ENCODE results near the gene NPEPL1.
"Not testable (repeated sequence)": the region's sequence is repeated elsewhere in the genome, so short reads cannot be mapped to it uniquely, and the experiment has no call there.

NPEPL1 gene

DNA sequence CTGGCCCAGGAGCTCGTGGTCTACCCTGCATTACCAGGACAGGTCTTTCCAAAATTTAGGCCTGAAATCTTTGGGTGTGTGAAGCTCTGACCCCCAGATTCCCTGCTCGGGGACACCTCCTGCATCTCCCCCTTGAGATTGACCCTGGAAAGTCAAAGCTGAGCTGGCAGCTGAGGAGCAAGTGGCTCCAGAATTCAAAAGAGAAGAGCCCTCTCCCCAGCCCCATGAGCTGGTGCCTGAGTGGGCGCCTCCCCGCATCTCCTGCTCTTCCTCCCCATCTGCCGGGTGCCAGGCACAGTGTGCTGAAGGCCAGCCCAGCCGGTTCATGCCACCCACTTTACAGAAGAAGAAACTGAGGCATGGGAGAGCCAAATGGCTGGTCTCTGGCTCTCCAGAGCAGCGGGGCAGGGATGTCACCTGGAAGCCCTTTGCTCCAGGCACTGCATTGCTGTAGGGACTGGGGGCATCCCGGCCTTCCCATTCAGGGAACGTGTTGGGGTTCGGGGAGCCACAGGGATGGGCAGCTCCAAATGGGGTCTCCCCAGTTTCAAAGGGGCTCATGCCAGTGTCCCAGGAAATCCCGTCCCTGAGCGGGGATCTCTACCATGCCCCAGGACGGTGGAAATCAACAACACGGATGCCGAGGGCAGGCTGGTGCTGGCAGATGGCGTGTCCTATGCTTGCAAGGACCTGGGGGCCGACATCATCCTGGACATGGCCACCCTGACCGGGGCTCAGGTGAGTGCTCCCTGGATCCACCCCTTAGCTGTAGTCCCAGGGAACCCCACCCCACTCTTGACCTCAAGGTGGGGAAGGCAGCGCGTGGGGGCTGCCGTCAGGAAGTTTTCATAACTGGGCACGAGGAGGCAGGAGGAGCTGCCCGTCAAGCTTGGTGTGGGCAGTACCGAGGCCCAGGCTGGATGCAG is 20.5 kb downstream of the NPEPL1 start:
- no peak for DNase-seq (ENCODE audit: low read depth, low spot score)

DNA sequence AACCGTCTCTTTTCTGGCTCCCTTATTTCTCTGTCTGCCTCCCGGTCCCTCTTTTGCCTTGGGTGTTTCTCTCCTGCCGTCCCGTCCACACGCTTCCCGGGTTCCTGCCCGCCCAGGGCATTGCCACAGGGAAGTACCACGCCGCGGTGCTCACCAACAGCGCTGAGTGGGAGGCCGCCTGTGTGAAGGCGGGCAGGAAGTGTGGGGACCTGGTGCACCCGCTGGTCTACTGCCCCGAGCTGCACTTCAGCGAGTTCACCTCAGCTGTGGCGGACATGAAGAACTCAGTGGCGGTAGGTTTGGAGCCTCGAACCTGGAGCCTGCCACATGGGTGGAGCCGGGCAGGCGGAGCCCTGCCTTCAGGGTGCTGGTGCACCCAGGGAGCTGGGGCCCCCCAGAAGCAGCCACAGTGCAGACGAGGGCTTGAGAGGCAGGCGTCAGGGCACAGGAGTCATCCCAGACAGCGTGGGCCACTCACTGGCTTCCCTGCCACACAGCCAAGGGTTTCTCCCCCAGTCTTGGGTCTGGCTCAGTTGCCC is 21.3 kb downstream of the NPEPL1 start:
- no peak for DNase-seq (ENCODE audit: low read depth, low spot score)

DNA sequence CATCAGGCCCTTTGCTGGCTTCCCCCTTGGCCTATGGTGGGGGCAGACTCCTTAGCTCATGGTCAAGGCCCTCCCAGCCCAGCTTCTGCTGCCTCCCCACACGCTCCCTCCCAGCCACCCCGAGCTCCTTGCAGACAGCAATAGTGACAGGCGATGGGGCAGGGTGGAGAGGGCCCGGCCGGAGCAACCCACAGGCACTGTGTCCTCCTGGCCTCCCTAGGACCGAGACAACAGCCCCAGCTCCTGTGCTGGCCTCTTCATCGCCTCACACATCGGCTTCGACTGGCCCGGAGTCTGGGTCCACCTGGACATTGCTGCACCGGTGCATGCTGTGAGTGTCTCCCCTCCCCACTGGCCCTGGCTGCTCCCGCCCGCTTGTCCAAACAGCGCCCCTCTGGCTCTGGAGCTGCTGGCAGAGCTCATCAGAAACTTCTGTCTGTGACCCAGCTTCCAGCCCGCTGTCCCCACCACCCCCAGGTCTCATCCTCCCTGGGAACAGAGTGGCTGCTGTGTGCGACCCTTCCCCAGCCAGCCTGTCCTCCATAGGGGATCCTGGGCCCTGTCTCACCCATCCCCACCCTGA is 21.8 kb downstream of the NPEPL1 start:
- DNase-seq (ENCODE audit: low read depth, low spot score), result no peak

DNA sequence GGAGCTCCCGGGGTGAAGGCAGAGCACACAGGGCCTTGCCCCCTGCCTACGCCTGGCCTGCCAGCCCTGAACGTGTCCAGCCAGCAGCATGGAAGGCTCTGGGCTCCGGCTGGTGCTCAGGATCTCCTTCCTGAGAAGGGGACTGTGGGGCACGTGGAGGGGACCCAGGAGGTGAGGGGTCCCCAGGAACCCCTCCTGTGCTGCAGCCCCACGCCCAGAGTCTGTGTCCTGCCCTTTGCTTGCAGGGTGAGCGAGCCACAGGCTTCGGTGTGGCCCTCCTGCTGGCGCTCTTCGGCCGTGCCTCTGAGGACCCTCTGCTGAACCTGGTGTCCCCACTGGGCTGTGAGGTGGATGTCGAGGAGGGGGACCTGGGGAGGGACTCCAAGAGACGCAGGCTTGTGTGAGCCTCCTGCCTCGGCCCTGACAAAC is 22.3 kb downstream of the NPEPL1 start:
- no peak for DNase-seq (ENCODE audit: low read depth, low spot score)

DNA sequence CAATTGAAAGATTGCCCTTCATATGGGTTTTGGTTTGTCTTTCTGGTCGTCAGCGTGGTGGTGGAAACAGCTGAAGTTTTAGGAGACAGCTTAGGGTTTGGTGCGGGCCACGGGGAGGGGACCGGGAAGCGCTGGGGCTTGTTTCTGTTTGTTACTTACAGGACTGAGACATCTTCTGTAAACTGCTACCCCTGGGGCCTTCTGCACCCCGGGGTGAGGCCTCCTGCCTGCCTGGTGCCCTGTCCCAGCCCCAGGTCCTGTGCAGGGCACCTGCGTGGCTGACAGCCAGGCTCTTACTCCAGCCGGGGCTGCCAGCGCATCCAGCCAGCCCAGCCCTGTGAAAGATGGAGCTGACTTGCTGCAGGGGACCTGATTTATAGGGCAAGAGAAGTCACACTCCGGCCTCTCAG is 22.8 kb downstream of the NPEPL1 start:
- no peak for DNase-seq (ENCODE audit: low read depth, low spot score)

DNA sequence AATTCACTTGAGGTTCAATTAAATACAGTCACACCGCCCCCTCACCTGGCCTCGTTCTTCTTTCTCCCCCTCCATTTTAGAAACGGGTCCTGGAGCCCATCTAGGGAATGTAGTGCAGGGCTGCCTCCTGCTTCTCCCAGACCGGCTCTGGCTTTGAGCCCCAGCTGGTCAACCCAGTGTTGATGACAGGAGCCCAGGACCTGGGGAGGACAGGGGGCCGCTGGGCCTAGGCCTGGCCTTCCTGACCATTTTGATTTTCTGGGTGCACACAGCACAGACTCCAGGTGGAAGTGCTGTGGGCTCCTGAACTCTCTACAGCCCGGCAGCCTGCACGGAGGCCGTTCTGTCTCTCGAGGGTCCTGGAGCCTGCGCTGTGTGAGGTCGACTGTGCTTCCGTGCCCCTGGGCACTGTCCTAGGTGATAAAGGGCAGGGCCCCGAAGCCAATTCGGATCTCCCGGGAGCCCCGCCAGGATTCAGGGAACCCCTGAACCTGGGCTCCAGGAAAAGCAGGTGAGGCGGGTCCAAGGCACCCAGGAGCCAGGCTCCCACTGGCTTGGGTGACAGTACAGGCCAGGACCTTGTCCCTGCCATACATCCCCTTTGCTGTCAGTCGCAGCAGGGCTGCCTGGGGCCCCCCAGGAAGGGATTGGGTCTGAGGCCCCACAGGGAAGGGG is 23.3 kb downstream of the NPEPL1 start:
- no peak for DNase-seq (ENCODE audit: low read depth, low spot score)

DNA sequence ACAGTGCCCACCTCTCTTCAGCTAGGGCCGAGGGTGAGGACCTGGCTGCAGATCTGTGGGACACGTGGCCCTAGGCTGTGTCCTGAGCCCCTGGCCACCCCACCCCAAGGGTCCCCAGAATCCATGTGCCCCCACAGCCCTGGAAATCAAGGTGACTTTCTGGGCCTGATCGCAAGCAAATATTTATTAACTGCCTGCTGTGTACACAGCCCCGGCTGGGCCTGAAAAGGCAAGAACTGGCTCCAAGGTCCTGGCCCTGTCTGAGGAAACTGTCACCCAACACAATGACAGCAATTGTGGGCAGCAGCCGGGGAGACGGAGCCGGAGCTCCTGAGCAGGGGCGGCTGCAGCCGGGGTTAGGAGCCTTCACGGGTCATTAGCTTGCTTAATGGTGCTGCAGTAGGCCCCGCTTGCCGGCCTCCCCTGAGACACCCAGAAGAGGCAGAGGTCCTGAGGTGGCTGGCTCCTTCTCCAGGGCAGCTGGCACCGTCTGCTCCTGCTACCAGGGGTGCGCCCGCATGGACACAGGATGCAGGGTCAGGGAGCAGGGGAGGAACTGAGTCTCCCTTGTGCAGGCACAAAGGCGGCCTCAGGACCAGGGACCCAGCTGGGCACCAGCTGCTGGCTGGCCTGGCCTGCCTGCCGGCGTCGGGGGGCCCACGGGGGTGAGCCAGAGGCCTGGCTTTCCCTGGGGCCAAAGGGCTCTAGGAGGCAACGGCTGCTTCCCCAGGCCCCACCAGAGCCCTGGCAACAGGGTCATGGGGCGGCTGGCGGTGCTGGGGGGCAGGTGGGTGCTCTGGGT is 24.1 kb downstream of the NPEPL1 start:
- no peak for DNase-seq (ENCODE audit: low read depth, low spot score)

DNA sequence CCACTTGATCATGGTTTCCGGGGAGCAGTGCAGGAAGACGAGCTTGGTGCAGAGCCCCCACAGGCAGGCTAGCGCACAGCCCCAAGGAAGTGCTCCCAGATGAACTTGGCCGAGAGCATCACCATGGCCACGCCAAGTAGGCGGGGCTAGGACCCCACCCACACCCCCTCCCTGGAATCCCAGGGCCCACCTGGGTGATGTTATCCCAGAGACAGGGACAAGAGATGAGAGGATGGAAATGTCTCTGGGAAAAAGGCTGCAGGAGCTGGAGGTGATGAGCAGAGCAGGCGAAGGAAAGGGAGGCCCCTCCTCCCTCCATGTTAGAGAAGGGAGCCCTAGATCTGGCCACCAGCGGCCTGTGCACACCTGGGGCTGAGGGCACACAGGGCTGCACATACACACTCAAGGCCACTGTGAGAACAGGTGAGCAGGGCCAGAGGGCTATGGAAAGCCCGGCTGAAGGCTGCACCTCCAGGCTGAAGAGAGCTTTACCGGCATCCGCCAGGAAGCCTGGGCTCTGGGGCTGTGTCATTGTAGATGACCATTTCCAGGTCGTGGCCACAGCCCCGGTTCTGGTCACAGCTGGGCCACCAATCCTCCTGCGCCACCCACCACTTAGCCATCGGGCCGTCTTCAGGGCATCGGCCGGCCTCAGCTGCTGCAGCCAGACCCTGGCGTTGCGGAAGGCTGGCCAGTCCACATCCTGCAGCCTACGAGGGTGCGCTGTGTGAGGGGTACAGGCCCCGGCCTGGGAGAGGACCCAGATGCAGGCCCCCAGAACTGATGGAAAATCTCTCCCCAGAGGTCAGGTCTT is 24.9 kb downstream of the NPEPL1 start:
- DNase-seq (ENCODE audit: low read depth, low spot score), result no peak

DNA sequence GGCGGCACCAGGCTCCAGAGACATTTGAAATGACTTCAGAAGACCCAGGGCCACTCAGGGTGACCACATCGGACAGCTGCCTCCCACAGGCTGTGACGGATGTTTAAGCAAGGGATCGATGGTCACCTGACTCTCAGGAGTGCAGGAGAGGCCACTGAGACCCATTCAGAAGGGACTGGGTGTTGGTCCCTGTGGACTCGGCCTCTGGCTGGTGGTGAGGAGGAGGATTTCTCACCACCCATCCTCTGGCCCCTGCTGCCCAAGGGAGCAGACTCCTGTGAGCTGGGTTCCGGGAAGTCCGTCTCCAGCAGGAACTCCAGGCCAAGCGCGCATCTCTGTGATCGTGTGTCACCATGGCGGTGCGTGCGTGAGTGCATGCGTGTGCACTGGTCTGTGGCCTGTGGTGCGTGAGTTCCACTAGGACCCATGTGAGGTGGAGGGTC is 25.5 kb downstream of the NPEPL1 start:
- DNase-seq (ENCODE audit: low read depth, low spot score), result no peak

DNA sequence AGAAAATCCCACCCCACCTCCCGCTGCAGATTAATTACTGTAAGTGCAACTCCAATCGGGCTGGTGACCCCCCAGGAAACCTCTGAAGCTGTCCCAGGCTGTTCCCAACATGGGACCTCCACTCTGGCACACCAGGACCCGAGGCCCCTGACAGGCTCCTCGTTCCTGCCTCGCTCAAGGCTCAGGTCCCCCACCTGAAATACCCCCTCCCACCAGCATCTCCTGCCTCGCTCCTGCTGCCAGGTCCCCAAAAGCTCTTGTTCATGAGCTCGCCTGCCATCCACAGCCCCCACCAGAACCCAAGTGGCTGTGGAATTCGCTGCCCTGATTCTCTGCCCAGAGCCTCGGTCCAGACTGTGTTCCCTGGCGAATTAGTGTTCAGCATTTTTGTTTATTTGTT is 26.1 kb downstream of the NPEPL1 start:
- no peak for DNase-seq (ENCODE audit: low read depth, low spot score)

DNA sequence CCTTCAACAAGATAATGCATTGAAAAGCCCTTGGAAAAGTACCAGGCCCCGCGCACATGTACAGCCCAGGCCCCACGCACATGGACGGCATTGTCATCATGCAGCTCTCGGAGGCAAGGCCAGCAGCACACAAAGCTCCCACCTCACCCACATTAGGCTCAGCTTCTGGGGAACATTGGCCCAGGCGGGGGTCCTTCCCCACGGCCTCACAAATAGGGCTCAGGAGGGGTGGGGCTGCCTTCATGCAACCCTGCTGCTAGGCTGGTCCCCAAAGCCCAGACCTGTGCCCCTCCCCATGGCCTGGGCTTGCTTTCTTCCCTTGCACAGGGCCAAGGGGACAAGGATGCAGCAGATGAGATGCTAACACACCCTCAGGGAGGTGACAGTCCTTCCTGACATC is 26.7 kb downstream of the NPEPL1 start:
- no peak for DNase-seq (ENCODE audit: low read depth, low spot score)

DNA sequence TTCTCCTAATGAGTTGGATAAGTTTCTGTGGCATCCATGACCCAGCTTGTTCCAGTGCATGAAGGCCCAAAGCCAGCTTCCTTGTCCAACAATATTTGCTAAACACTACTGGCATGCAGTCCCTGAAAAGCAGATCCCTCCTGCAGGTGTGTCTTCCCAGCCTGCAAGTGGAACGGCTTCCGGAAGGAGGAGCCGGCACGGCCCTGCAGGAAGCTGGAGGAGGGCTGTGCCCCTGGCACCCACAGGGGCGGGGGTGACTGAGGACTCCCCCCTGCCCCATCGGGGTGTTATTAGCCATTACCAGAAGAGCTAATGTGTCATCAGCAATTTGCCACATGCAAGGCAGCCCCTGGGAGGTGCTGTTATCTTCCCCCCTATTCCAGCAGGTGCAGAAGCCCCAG is 27.4 kb downstream of the NPEPL1 start:
- DNase-seq (ENCODE audit: low read depth, low spot score), result no peak

DNA sequence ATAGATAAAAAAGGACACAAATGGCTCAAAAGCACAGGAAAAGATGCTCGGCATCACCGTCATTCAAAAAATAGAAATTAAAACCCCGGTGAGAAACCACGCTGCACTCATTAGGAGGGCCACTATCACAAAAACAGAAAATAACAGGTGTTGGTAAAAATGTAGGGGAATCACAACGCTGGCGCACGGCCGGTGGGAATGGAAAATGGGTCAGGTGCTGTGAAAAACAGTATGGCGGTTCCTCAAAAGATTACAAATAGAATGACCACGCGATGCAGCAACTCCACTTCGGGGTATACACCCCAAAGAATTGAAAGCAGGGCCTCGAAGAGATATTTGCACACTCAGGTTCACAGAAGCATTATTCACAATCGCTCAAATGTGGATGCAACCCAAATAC is 28.3 kb downstream of the NPEPL1 start:
- DNase-seq (ENCODE audit: low read depth, low spot score), result no peak

DNA sequence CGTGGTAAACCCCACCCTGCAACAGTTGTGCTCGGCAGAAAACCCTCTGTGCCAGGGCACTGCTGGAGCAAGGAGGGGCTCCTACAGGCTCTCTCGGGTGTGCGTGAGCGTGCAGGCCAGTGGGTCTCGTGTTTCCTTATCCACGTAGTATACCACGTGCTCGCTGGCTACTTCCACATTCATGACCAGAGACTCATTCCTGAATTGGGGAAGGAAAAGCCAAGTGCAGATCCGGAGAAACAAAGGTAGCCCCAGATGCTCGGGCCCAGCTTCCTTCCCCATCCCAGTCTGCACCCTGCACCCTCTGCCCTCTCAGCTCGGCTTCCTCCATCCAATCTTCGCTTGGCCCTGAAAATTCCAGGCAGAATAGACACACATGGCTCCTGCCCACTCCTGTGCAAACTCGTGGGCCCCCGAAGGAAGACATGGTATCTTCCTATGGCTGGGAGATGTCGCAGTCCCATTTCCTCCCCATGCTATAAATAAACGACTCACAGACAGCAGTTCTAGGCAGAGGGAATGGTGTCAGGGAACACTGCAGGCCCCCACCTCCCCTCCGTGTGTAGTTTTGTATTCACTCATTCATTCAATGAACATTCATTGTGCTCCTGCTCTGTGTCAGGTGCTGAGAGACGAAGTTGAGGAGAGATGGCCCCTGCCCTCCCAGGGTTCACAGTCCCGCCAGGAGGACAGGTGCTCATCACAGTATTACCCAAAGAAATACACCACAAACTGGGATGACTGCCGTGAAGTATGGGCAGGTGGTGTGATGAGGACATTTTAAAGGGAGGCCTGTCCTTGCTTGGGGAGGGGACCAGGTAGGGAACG is 29.6 kb downstream of the NPEPL1 start:
- DNase-seq (ENCODE audit: low read depth, low spot score), result no peak

DNA sequence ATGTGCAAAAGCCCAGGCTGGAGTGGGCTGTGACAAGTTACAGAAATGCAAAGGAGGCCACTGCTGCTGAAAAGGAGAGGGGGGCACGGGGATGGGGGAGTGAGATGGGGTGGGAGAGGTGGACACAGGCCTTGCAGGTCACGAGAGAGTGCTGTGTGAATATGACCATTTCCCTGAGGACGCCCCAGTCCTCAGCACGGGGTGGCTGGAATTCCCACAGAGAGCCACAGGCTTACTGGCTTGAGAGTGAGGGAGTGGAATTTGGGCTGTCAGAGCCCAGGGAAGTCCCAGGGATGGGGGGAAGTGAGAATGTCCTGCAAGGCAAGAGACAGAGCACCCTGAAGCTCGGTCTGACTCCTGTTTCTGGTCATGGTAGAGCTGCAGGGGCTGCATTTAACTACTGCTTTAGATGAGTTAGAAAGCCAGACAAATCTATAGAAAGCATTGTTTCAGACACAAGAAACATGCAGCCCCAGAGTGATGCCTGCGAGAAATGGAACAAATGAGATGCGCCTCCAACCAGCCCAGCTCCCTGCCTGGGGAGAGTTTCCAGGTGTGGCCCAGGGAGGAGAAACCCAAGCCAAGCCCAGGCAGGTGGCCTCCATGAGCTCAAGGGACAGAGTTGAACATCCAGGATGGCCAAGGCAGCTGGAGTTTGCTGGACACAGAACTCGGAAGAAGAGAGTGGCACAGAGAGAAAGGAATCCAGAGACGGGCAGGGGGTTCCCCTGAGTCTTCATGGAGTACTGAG is 30.5 kb downstream of the NPEPL1 start:
- no peak for DNase-seq (ENCODE audit: low read depth, low spot score)

DNA sequence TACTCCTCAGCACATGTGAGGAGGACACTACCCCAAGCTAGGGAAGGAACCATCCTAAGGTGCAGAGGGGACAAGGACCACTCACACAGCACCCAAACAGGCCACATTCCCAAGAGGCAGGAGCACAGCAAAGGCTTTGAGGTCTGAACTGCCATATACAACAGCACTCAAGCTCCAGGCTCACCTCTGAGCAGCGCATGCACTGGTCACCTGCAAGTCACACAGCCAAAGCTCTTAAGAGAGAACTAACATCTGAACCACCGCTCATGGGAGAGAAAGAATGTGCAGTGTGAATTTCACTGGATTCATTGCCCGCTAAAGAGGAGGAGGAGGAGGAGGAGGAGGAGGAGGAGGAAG is 31.0 kb downstream of the NPEPL1 start:
- DNase-seq (ENCODE audit: low read depth, low spot score), result no peak

DNA sequence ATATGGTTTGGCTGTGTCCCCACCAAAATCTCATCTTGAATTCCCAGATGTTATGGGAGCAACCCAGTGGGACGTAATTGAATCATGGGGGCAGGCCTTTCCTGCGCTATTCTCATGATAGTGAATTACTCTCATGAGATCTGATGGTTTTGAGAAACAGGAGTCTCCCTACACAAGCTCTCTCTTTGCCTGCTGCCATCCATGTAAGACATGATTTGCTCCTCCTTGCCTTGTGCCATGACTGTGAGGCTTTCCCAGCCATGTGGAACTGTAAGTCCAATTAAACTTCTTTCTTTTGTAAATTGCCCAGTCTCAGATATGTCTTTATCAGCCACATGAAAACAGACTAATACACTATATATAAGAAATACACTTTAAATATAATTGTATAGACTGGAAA is 33.6 kb downstream of the NPEPL1 start:
- not testable (repeated sequence) for DNase-seq (ENCODE audit: low read depth, low spot score)

DNA sequence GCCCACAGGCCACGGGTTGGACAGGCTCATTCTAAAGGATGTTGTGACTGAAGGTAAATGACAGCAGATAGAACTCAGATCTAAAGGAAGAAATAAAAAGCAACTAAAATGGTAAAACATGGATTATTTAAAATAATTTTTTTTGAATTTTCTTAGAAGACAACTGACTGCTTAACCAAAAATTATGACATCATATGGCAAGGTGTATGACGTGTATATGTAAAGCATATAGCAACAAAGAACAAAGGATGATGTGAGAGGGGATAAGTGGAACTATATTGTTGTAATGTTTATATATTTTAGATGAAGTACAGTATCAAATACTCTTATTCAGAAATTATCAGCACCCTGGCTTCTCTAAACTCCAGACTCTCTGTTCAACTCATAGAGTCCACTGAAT is 38.6 kb downstream of the NPEPL1 start:
- no peak for DNase-seq (ENCODE audit: low read depth, low spot score)

DNA sequence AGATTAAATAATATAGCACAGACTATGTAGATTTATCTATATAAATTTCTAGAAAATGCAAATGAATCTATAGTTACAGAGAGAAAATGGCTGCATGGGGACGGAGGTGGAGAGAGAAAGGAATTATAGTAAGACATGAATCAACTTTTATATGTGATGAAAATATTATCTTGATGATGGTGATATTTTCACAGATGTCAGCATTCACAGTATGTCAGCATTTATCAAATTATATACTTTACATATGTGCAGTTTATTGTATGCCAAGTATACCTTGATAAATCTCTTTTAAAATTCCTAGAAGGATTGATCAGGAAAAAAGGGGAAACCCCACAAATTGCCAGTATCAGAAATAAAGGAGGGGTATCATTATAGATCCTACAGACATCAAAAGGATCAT is 44.6 kb downstream of the NPEPL1 start:
- DNase-seq (ENCODE audit: low read depth, low spot score), result no peak

Data from ELF-1 (cell line).